ENCODE data around the gene EFCAB14.

GRCh38 chr1:46697053-46697452 is 21.9 kb downstream of the EFCAB14 start:
- no peak for TF ChIP-seq CTCF (IDR thresholded peaks at IDR 0.05)
- TF ChIP-seq POLR2AphosphoS5 (IDR thresholded peaks at IDR 0.05): no peak
- no peak for TF ChIP-seq POLR2A (IDR thresholded peaks at IDR 0.05)
- no peak for TF ChIP-seq EP300 (IDR thresholded peaks at IDR 0.05)

Measured in sigmoid colon (tissue), 4 donors.